Panc1 (cell line): ENCODE data around the gene PRKACB. TPM values are rescaled to one million over a fixed set of nuclear protein-coding genes. Genes with fewer than 3 reads are reported as not detected.

ENCODE experiments used
- total RNA-seq: library from RNA; stranded (reverse); gene quantifications from one replicate; pipeline ENCODE4 v1.2.1, GENCODE V29; 2021; ENCODE audit not compliant: unreplicated experiment

The PRKACB gene
- total RNA-seq, 1 experiment from 2014 or later: 54.9 TPM

Other genes starting within 250 kb of the PRKACB start
- gene TTLL7, start 145.1 kb upstream of the PRKACB start, total RNA-seq: 31.4 TPM
- 2.2 TPM for gene SAMD13, start 157.4 kb downstream of the PRKACB start, total RNA-seq